Neural progenitor cell (in vitro differentiated cells): ENCODE measurements around the gene RFX3. TPM values are rescaled to one million over a fixed set of nuclear protein-coding genes. Genes with fewer than 3 reads are reported as not detected.

Source experiments
- DNase-seq: peaks from one replicate; pipeline ENCODE4 v3.0.0-alpha.2; 2016; ENCODE audit warnings: low spot score
- H2AFZ ChIP-seq: fragments of 200-600 bp; sonication (generic); replicated peaks from 2 replicates; pipeline ENCODE4 v1.6.1; 2016; ENCODE audit warnings: antibody characterized with exemption
- H3F3A ChIP-seq: fragments of 200-600 bp; sonication (generic); 2 replicates; pipeline ENCODE4 v1.6.1; 2016; ENCODE audit warnings: antibody characterized with exemption, low read depth
- H3K27ac ChIP-seq: fragments of 200-600 bp; sonication (generic); 2 replicates; pipeline ENCODE4 v1.5.1; 2016; ENCODE audit warnings: mild to moderate bottlenecking
- H3K27me3 ChIP-seq: fragments of 200-600 bp; sonication (generic); 2 replicates; pipeline ENCODE4 v1.6.1; 2016; ENCODE audit warnings: mild to moderate bottlenecking, moderate library complexity
- H3K36me3 ChIP-seq: fragments of 200-600 bp; sonication (generic); 2 replicates; pipeline ENCODE4 v1.5.1; 2016
- H3K4me1 ChIP-seq: fragments of 200-600 bp; sonication (generic); 2 replicates; pipeline ENCODE4 v1.6.1; 2016; ENCODE audit warnings: mixed run types
- H3K4me2 ChIP-seq: fragments of 200-600 bp; sonication (generic); 2 replicates; pipeline ENCODE4 v1.6.1; 2016
- H3K4me3 ChIP-seq: fragments of 200-600 bp; sonication (generic); 2 replicates; pipeline ENCODE4 v1.5.1; 2016
- H3K79me2 ChIP-seq: fragments of 200-600 bp; sonication (generic); 2 replicates; pipeline ENCODE4 v1.6.1; 2016; ENCODE audit warnings: low read depth
- H3K9ac ChIP-seq: fragments of 200-600 bp; sonication (generic); 2 replicates; pipeline ENCODE4 v1.6.1; 2016
- H3K9me3 ChIP-seq: fragments of 200-600 bp; sonication (generic); 2 replicates; pipeline ENCODE4 v1.5.1; 2016; ENCODE audit warnings: low read depth
- H4K20me1 ChIP-seq: fragments of 200-600 bp; sonication (generic); 2 replicates; pipeline ENCODE4 v1.6.1; 2016; ENCODE audit warnings: low read depth
- H3K27ac Mint-ChIP-seq: 3 replicates; pipeline ENCODE4 v1.8.0; 2021; ENCODE audit warnings: mixed read lengths
- H3K27me3 Mint-ChIP-seq: 2 replicates; pipeline ENCODE4 v1.8.0; 2022; ENCODE audit warnings: low read depth, mild to moderate bottlenecking, inconsistent platforms, moderate library complexity, mixed read lengths; ENCODE audit not compliant: insufficient read depth
- H3K36me3 Mint-ChIP-seq: 3 replicates; pipeline ENCODE4 v1.8.0; 2021; ENCODE audit warnings: mixed read lengths
- H3K4me1 Mint-ChIP-seq: 3 replicates; pipeline ENCODE4 v1.8.0; 2021; ENCODE audit warnings: mixed read lengths
- H3K4me3 Mint-ChIP-seq: 3 replicates; pipeline ENCODE4 v1.8.0; 2021; ENCODE audit warnings: mild to moderate bottlenecking, moderate library complexity, mixed read lengths
- H3K9me3 Mint-ChIP-seq: 3 replicates; pipeline ENCODE4 v1.8.0; 2020; ENCODE audit warnings: mixed read lengths
- EZH2 ChIP-seq: fragments of 200-600 bp; sonication (generic); IDR thresholded peaks from 2 replicates; pipeline ENCODE4 v1.6.1; 2017; ENCODE audit warnings: antibody characterized with exemption, mild to moderate bottlenecking, moderate library complexity
- EZH2phosphoT487 ChIP-seq: fragments of 200-600 bp; sonication (generic); IDR thresholded peaks from 2 replicates; pipeline ENCODE4 v1.6.1; 2017; ENCODE audit warnings: antibody characterized with exemption
- total RNA-seq: library from RNA; depleted of rRNA; stranded (reverse); fragments of >200 nt; gene quantifications from 2 replicates; pipeline ENCODE4 v1.2.3, GENCODE V29; 2015; ENCODE audit warnings: low replicate concordance
- TF ChIP-seq, protein P1 (sequence below): fragments of 200-600 bp; sonication (generic); IDR thresholded peaks from 2 replicates; pipeline ENCODE4 v1.5.1; 2017; ENCODE audit warnings: antibody characterized with exemption, mild to moderate bottlenecking

The RFX3 gene
- total RNA-seq, 1 donor from 2014 or later, result 39.6 TPM

DNA sequence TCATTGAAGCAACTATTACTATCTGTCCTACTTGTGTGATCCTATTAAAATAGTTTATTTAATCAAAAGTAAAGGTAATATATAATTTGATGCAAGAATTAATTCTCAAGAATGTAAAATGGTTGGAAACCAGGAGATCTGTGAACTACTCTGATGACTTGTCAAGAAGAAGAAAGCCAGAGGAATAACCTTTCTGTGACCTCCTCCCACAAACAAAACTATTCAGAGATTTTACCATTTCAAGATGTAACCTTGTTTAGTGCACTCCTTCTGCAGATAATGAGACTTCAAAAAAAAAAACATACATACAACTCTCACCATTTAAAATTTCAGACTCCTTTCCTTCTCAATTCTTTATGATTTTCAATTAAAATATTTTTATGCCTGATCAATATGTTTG, 79.5 kb downstream of the RFX3 start:
- Mint-ChIP-seq H3K9me3 (peaks cover 10% of the 10 kb centered on the region), H3K4me1 (peaks cover 20% of the 10 kb centered on the region), H3K27me3 (no peaks in the 10 kb centered on the region), H3K27ac (no peak overlapping the region), H3K36me3 (peaks cover 41% of the 10 kb centered on the region), H3K4me3 (no peak overlapping the region)
- Histone ChIP-seq H3K27ac (peak overlapping the region; percentile 36), H3K9me3 (no peaks in the 10 kb centered on the region), H4K20me1 (no peaks in the 10 kb centered on the region), H3K4me2 (no peak overlapping the region), H3K4me3 (no peak overlapping the region), H2AFZ (no peak overlapping the region), H3F3A (no peaks in the 10 kb centered on the region), H3K79me2 (peaks cover 47% of the 10 kb centered on the region), H3K36me3 (no peaks in the 10 kb centered on the region), H3K27me3 (no peaks in the 10 kb centered on the region), H3K4me1 (no peaks in the 10 kb centered on the region), H3K9ac (no peak overlapping the region)
- DNase-seq, result no peak
- TF ChIP-seq EZH2phosphoT487 (no peak), EZH2 (no peak)
- TF ChIP-seq, protein P1, sequence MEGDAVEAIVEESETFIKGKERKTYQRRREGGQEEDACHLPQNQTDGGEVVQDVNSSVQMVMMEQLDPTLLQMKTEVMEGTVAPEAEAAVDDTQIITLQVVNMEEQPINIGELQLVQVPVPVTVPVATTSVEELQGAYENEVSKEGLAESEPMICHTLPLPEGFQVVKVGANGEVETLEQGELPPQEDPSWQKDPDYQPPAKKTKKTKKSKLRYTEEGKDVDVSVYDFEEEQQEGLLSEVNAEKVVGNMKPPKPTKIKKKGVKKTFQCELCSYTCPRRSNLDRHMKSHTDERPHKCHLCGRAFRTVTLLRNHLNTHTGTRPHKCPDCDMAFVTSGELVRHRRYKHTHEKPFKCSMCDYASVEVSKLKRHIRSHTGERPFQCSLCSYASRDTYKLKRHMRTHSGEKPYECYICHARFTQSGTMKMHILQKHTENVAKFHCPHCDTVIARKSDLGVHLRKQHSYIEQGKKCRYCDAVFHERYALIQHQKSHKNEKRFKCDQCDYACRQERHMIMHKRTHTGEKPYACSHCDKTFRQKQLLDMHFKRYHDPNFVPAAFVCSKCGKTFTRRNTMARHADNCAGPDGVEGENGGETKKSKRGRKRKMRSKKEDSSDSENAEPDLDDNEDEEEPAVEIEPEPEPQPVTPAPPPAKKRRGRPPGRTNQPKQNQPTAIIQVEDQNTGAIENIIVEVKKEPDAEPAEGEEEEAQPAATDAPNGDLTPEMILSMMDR, result no peak

DNA sequence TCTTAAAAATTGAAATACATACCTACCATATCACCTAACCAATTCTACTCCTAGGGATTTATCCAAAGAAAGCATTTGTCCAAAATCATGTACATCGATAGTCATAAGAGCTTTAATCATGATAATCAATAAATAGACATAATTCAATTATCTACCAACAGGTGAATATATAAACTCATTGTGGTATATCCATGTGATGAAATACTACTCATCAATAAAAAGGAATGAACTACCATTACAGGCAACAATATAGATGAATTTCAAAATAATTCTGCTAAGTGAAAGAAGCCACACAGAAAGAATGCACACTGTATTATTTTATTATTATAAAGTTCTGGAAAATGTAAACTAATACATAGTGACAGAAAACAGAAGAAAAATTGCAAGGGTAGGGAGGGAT, 81.8 kb downstream of the RFX3 start:
- Mint-ChIP-seq H3K27ac (no peak overlapping the region), H3K9me3 (peaks cover 10% of the 10 kb centered on the region), H3K36me3 (peaks cover 39% of the 10 kb centered on the region), H3K4me1 (peaks cover 18% of the 10 kb centered on the region), H3K4me3 (no peak overlapping the region), H3K27me3 (no peaks in the 10 kb centered on the region)
- no peak overlapping the region for H3K4me3 ChIP-seq
- H3K27me3 ChIP-seq, result no peaks in the 10 kb centered on the region
- no peak overlapping the region for H2AFZ ChIP-seq
- H3F3A ChIP-seq, result no peaks in the 10 kb centered on the region
- TF ChIP-seq, protein P1, result no peak
- TF ChIP-seq EZH2 (no peak), EZH2phosphoT487 (no peak)
- H3K27ac ChIP-seq, result no peak overlapping the region
- H3K9me3 ChIP-seq, result no peaks in the 10 kb centered on the region
- peaks cover 5% of the 10 kb centered on the region for H4K20me1 ChIP-seq
- H3K4me1 ChIP-seq, result no peaks in the 10 kb centered on the region
- H3K79me2 ChIP-seq, result peaks cover 49% of the 10 kb centered on the region
- H3K4me2 ChIP-seq, result no peak overlapping the region
- no peaks in the 10 kb centered on the region for H3K36me3 ChIP-seq
- H3K9ac ChIP-seq, result no peak overlapping the region
- no peak for DNase-seq

DNA sequence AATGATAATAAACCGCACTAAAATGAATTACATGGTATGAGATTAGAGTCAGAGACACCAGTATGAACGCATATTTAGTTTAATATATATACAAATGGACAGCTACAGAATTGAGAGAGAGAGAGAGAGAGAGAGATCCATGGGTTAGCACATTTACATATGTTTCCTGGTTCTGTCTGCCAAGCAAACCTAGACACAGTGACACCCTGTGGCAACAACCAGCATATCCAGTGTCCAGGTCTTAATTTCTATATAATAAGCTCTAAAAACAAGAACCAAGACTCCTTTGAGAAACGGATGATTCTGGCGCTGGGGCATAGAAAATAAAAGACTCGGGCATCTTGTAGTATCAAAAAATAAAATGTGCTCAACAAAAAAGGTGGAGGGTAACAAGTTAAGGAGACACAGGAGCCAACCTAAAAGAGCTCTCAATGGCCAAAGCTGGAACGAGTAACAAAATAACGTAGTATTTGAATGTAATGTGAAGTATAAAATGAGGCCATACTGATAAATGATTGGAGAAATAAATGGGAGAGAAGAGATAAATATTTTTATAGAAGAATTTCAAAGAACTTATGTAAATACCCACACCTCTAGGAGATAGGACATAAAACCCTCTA, 84.5 kb downstream of the RFX3 start:
- Histone ChIP-seq H3K4me1 (no peaks in the 10 kb centered on the region), H3K27me3 (no peaks in the 10 kb centered on the region), H3K4me2 (no peak overlapping the region), H3F3A (no peaks in the 10 kb centered on the region), H3K9me3 (no peaks in the 10 kb centered on the region), H3K9ac (no peak overlapping the region), H3K36me3 (no peaks in the 10 kb centered on the region), H3K79me2 (peaks cover 46% of the 10 kb centered on the region), H3K27ac (no peak overlapping the region), H2AFZ (no peak overlapping the region), H4K20me1 (peaks cover 5% of the 10 kb centered on the region), H3K4me3 (no peak overlapping the region)
- Mint-ChIP-seq H3K4me3 (no peak overlapping the region), H3K36me3 (peaks cover 41% of the 10 kb centered on the region), H3K27ac (no peak overlapping the region), H3K9me3 (peaks cover 10% of the 10 kb centered on the region), H3K27me3 (peaks cover 2% of the 10 kb centered on the region), H3K4me1 (no peaks in the 10 kb centered on the region)
- TF ChIP-seq EZH2phosphoT487 (no peak), EZH2 (no peak)
- TF ChIP-seq, protein P1, result peak; percentile 68
- peak; percentile 59 for DNase-seq
